GM12892 (cell line): ENCODE results near the gene GALNT11.

Source experiments
- POLR2A ChIP-seq: IDR thresholded peaks from 2 replicates; pipeline ENCODE4 v1.6.1; 2011; ENCODE audit warnings: low read depth, low read length, control low read depth
- POLR2AphosphoS5 ChIP-seq: IDR thresholded peaks from 2 replicates; pipeline ENCODE4 v1.6.1; 2011; ENCODE audit warnings: low read depth, low read length, control low read depth
- TAF1 ChIP-seq: IDR thresholded peaks from 2 replicates; pipeline ENCODE4 v1.6.1; 2011; ENCODE audit warnings: low read depth, mild to moderate bottlenecking, control low read depth, low read length, borderline replicate concordance

GRCh38 chr7:152126741-152127140, 101.3 kb downstream of the GALNT11 start:
- TF ChIP-seq POLR2A (no peak), TAF1 (no peak), POLR2AphosphoS5 (no peak)
